NCI-H460 (cell line): ENCODE measurements around the gene BST2. TPM values are rescaled to one million over a fixed set of nuclear protein-coding genes. Genes with fewer than 3 reads are reported as not detected.

ENCODE experiments used
- total RNA-seq: library from RNA; depleted of rRNA; stranded (reverse); fragments of >200 nt; shearing (Covaris generic); gene quantifications from 2 replicates; pipeline ENCODE4 v1.2.3, GENCODE V29; 2014; rRNA removed

Gene BST2
- total RNA-seq, 1 experiment from 2014 or later, result 0.52 TPM

Other genes with a start within 250 kb of the BST2 start
- gene USE1, start 190.3 kb downstream of the BST2 start, total RNA-seq, result 25.1 and 28.9 TPM in 2 replicates
- gene OCEL1, start 179.4 kb downstream of the BST2 start, total RNA-seq, result 3.7 and 3.8 TPM in 2 replicates
- gene NR2F6, start 159.7 kb downstream of the BST2 start, total RNA-seq, result 38.1 and 46.6 TPM in 2 replicates
- gene USHBP1, start 140.9 kb downstream of the BST2 start, total RNA-seq, result not detected in 2 replicates
- 71.1 and 74.3 TPM in 2 replicates for gene BABAM1, start 138.2 kb downstream of the BST2 start, total RNA-seq
- 1.2 and 1.5 TPM in 2 replicates for gene ANKLE1, start 123.7 kb downstream of the BST2 start, total RNA-seq
- gene ABHD8, start 102.2 kb downstream of the BST2 start, total RNA-seq, result 1.3 and 1.4 TPM in 2 replicates
- 55.1 and 60.1 TPM in 2 replicates for gene MRPL34, start 99.8 kb downstream of the BST2 start, total RNA-seq
- gene DDA1, start 96.1 kb downstream of the BST2 start, total RNA-seq, result 15.1 and 15.3 TPM in 2 replicates
- 3.8 and 4.5 TPM in 2 replicates for gene ANO8, start 70.8 kb downstream of the BST2 start, total RNA-seq
- gene GTPBP3, start 68.1 kb downstream of the BST2 start, total RNA-seq, result 19.8 and 21.9 TPM in 2 replicates
- gene PLVAP, start 28.3 kb downstream of the BST2 start, total RNA-seq, result not detected in 2 replicates
- not detected in 2 replicates for gene CCDC194, start 11.4 kb downstream of the BST2 start, total RNA-seq
- gene MVB12A, start 14.4 kb upstream of the BST2 start, total RNA-seq, result 54.7 and 74.6 TPM in 2 replicates
- gene TMEM221, start 43.0 kb upstream of the BST2 start, total RNA-seq, result 0.10 TPM in 1 of 2 replicates, not detected in the other
- not detected in 2 replicates for gene NXNL1, start 55.3 kb upstream of the BST2 start, total RNA-seq
- gene SLC27A1, start 64.9 kb upstream of the BST2 start, total RNA-seq, result 5.9 and 8.1 TPM in 2 replicates
- gene PGLS, start 106.0 kb upstream of the BST2 start, total RNA-seq, result 46.0 and 60.8 TPM in 2 replicates
- gene COLGALT1, start 150.0 kb upstream of the BST2 start, total RNA-seq, result 38.8 and 41.4 TPM in 2 replicates